ENCODE measurements around the gene KCNK1.

DNA sequence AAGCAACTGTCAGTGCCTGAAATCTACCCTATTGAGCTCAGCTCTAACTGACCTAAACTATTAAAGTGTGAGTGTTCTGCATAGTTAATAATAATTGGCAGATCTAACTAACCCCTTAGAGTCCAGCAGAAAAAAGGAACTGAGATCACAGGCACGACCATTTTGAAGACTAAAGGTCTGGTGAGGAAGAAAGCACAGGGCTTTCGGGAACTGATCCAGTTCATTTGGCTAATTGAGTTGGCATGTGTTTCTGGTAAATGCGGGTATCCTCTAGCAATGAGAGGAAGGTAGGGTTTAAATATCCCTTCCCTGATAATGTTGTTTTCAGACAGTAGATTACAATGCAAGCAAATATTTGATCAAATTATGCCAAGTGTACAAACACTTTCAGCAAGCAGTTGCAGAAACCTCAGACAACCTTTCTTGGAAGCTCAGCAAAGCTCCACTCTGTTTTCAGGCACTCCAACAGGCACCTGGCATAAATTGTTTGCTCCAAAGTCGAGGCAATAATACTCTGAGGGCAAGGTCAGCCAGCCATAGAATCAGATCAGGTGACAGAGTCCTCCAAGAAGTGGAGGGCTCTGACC lies 100.8 kb downstream of the KCNK1 start:
- TF ChIP-seq FOXA1 (IDR thresholded peaks at IDR 0.05) (no peak), REST (IDR thresholded peaks at IDR 0.05) (peak; percentile 42), CTCF (IDR thresholded peaks at IDR 0.05; ENCODE audit: low read depth, low read length, missing input control) (no peak), RAD21 (IDR thresholded peaks at IDR 0.05) (peak; percentile 42 to 44), SP1 (IDR thresholded peaks at IDR 0.05) (peak; percentile 60), TAF1 (conservative IDR thresholded peaks at IDR 0.05) (no peak), YY1 (IDR thresholded peaks at IDR 0.05) (peak; percentile 72)
- TF ChIP-seq, protein P1, sequence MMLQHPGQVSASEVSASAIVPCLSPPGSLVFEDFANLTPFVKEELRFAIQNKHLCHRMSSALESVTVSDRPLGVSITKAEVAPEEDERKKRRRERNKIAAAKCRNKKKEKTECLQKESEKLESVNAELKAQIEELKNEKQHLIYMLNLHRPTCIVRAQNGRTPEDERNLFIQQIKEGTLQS (IDR thresholded peaks at IDR 0.05): no peak
- TF ChIP-seq, protein P2, sequence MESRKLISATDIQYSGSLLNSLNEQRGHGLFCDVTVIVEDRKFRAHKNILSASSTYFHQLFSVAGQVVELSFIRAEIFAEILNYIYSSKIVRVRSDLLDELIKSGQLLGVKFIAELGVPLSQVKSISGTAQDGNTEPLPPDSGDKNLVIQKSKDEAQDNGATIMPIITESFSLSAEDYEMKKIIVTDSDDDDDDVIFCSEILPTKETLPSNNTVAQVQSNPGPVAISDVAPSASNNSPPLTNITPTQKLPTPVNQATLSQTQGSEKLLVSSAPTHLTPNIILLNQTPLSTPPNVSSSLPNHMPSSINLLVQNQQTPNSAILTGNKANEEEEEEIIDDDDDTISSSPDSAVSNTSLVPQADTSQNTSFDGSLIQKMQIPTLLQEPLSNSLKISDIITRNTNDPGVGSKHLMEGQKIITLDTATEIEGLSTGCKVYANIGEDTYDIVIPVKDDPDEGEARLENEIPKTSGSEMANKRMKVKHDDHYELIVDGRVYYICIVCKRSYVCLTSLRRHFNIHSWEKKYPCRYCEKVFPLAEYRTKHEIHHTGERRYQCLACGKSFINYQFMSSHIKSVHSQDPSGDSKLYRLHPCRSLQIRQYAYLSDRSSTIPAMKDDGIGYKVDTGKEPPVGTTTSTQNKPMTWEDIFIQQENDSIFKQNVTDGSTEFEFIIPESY (IDR thresholded peaks at IDR 0.05): peak; percentile 36

All from liver (tissue), 3 donors.